Measurements from ENCODE around the gene FAM3A.

The FAM3A gene

GRCh38 chrX:154458954-154459778 lies 56.9 kb downstream of the FAM3A start:
- peak; percentile 36 for DNase-seq

DNA sequence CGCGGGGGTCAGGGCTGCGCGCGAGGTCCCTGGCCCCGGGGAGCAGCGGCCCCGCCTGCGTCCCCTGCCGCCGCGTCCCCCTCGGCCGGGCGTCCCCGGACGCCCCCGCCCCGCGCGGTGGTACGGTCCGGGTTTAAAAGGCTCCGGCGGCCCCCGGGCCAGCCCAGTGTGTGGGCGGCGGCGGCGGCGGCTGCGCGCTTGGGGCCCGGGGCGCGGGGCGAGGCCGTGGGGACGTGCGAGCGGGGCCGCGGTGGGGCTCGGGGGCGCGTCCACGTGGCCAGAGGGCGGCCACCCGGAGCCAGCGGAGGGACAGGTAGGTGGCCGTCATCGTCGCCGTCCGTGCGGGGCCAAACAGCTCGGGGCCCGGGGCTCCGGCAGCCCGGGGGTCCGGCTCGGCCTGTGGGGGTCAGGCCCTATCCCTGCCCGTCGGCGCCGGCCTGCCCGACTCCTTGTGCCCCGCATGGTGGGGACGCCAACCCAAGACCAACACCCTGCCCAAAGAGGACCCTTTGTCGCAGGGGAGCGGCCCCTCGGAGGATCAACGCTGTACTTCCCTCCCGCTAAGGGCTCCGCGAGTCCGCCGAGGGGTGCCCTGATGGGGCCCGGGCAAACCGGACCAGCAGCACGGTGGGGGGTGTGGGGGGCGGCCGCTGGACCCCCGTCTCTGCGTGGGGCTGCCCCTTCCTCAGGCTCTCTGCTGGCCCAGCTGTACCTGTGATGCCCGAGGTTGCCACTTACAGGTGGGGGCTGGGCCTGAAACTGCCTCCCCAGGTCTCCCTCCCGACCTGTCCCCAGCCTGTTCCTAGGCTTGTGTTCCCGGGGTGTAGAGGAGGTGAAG lies 57.7 kb downstream of the FAM3A start, which contains the start of gene PLXNA3:
Gene PLXNA3, plus strand, starts transcription at position 166 of the 838 bp plus-strand sequence. CDS start 1,903 bp downstream, outside the sequence.
- DNase-seq = peak; percentile 44

DNA sequence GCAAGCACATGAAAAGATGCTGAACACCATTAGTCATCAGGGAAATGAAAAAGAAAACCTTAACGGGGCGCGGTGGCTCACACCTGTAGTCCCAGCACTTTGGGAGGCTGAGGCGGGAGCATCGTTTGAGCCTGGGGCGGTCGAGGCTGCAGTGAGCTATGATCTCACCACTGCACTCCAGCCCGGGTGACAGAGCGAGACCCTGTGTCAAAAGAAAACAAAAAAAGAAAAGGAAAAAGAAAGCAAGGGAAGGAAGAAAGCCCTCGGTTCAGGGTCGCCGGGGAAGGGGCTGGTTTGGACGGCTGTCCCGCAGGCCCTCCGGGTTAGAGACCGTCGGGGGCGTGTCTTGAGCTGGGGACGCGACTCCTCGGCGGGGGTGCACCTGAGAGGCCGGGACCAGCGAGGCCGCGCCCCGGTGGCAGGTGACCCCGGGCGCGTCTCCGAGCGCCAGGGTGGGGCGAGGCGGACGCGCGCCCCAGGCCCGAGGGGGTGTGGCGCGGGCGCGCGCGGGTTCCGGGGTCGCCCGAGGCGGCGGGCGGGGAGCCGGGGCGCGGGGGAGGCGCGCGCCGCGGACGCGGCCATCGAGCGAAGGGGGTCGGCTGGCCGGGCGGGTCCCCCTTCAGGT lies 58.4 kb downstream of the FAM3A start:
- DNase-seq = peak; percentile 39

Data from eye (tissue), 1 donor.